GM21619 (cell line): ENCODE results near the gene NTRK2.

Experiments used
- ATAC-seq: cut with Tn5 transposase; IDR thresholded peaks from one replicate; pipeline ENCODE4 v1.9.1; 2021; ENCODE audit not compliant: unreplicated experiment

Gene NTRK2

GRCh38 chr9:84779883-84780282 is 110.4 kb downstream of the NTRK2 start:
- ATAC-seq: no peak

GRCh38 chr9:84780385-84780784 is 110.9 kb downstream of the NTRK2 start:
- no peak for ATAC-seq

- no peak for ATAC-seq
Measured at GRCh38 chr9:84781458-84781857, 111.9 kb downstream of the NTRK2 start.

- no peak for ATAC-seq
Measured at GRCh38 chr9:84781931-84782866, 112.7 kb downstream of the NTRK2 start.

GRCh38 chr9:84785792-84786547 is 116.4 kb downstream of the NTRK2 start:
- no peak for ATAC-seq

GRCh38 chr9:84788803-84789462 is 119.4 kb downstream of the NTRK2 start:
- no peak for ATAC-seq

- no peak for ATAC-seq
Measured at GRCh38 chr9:84789463-84789830, 119.9 kb downstream of the NTRK2 start.

GRCh38 chr9:84791643-84792042 is 122.1 kb downstream of the NTRK2 start:
- no peak for ATAC-seq

- no peak for ATAC-seq
Measured at GRCh38 chr9:84793251-84793650, 123.7 kb downstream of the NTRK2 start.

- no peak for ATAC-seq
Measured at GRCh38 chr9:84794981-84795637, 125.6 kb downstream of the NTRK2 start.

- no peak for ATAC-seq
Measured at GRCh38 chr9:84796404-84796803, 126.9 kb downstream of the NTRK2 start.

GRCh38 chr9:84799251-84799650 is 129.7 kb downstream of the NTRK2 start:
- ATAC-seq: no peak

- ATAC-seq: no peak
Measured at GRCh38 chr9:84804951-84805694, 135.6 kb downstream of the NTRK2 start.

GRCh38 chr9:84807431-84807830 is 137.9 kb downstream of the NTRK2 start:
- ATAC-seq: no peak

- no peak for ATAC-seq
Measured at GRCh38 chr9:84807870-84808390, 138.4 kb downstream of the NTRK2 start.

- ATAC-seq: no peak
Measured at GRCh38 chr9:84808416-84808815, 138.9 kb downstream of the NTRK2 start.

- no peak for ATAC-seq
Measured at GRCh38 chr9:84811072-84811750, 141.7 kb downstream of the NTRK2 start.

- no peak for ATAC-seq
Measured at GRCh38 chr9:84811751-84812074, 142.2 kb downstream of the NTRK2 start.

- no peak for ATAC-seq
Measured at GRCh38 chr9:84812355-84812754, 142.8 kb downstream of the NTRK2 start.

- no peak for ATAC-seq
Measured at GRCh38 chr9:84812847-84813246, 143.3 kb downstream of the NTRK2 start.
